Lung (tissue), 12 donors: ENCODE data around the gene TMEM242. TPM values are rescaled to one million over a fixed set of nuclear protein-coding genes. Genes with fewer than 3 reads are reported as not detected.

Experiments used
- ATAC-seq: fragments of 200-7000 bp; cut with Tn5 transposase; one replicate; pipeline ENCODE4 v1.9.1; 2020; ENCODE audit warnings: moderate number of reproducible peaks; ENCODE audit not compliant: insufficient read depth, low FRiP score
- DNase-seq, 3 donors: peaks; one replicate each; pipeline ENCODE4 v3.0.0-alpha.2; 2013 to 2017
- H3K27ac ChIP-seq, 2 donors: one replicate each; pipeline ENCODE4 v1.5.1; 2013; ENCODE audit warnings: mild to moderate bottlenecking in 2 of 2, moderate library complexity in 2 of 2, control low read depth in 1 of 2, inconsistent platforms in 1 of 2, low read depth in 1 of 2, low read length in 1 of 2
- H3K27me3 ChIP-seq, 3 donors: one replicate each; pipeline ENCODE4 v1.5.1; 2013; ENCODE audit warnings: low read length in 2 of 3; ENCODE audit not compliant: control insufficient read depth in 3 of 3, insufficient read depth in 3 of 3
- H3K36me3 ChIP-seq, 4 donors: one replicate each; pipeline ENCODE4 v1.5.1; 2013; ENCODE audit warnings: low read length in 4 of 4, mild to moderate bottlenecking in 1 of 4, moderate library complexity in 1 of 4; ENCODE audit not compliant: control insufficient read depth in 4 of 4, insufficient read depth in 4 of 4
- H3K4me1 ChIP-seq, 5 donors: one replicate each; pipeline ENCODE4 v1.5.1; 2013; ENCODE audit warnings: low read length in 5 of 5, mild to moderate bottlenecking in 2 of 5, moderate library complexity in 1 of 5; ENCODE audit not compliant: control insufficient read depth in 5 of 5, insufficient read depth in 5 of 5
- H3K4me3 ChIP-seq: one replicate; pipeline ENCODE4 v1.5.1; 2013; ENCODE audit warnings: mild to moderate bottlenecking, control low read depth, moderate library complexity
- H3K9ac ChIP-seq, 2 donors: one replicate each; pipeline ENCODE4 v1.5.1; 2013; ENCODE audit warnings: low read length in 2 of 2, control low read depth in 1 of 2; ENCODE audit not compliant: insufficient read depth in 1 of 2
- H3K9me3 ChIP-seq, 4 donors: one replicate each; pipeline ENCODE4 v1.5.1; 2013; ENCODE audit warnings: low read length in 3 of 4, mild to moderate bottlenecking in 1 of 4, moderate library complexity in 1 of 4; ENCODE audit not compliant: control insufficient read depth in 4 of 4, insufficient read depth in 3 of 4
- WGBS, 2 donors: extraction: QIAGEN DNeasy Blood & Tissue Kit; methylation state at CpG; one replicate each; pipeline ENCODE4 v1.1.7; 2013; 5-methylcytosine and 5-hydroxymethylcytosine counted together
- polyA plus RNA-seq, 2 donors: library from polyadenylated mRNA; stranded (reverse); fragments of 200-250 nt; gene quantifications; one replicate each; pipeline ENCODE4 v1.2.1, GENCODE V29; 2013
- total RNA-seq, 2 donors: library from RNA; depleted of rRNA in 1 of 2; stranded (reverse); fragments of >200 nt in 1 of 2; gene quantifications; one replicate each; pipeline ENCODE4 v1.2.1, GENCODE V29; 2014 to 2021
- TF ChIP-seq, protein P1 (sequence below): IDR thresholded peaks from 2 replicates; pipeline ENCODE4 v1.5.1; 2012; ENCODE audit warnings: mild to moderate bottlenecking; ENCODE audit errors: control extremely low read depth, extremely low read depth
- donor health status: control.
- donor health status: control.
- donor health status: Bipolar disorder and iron deficiency.
- donor health status: healthy.
- donor health status: DM: yes; HTN: yes; CAD: no.

The TMEM242 gene
- total and polyA plus RNA-seq, 4 donors, result 4.4 to 11.5 (median 8.3) TPM

- DNase-seq, result peak in 1 of 3 donors; percentile 39
- 27 to 53% methylated on average over 12 of the region's 12 CpGs for WGBS, 2 donors
These were observed 18.2 kb downstream of the TMEM242 start for GRCh38 chr6:157304899-157305663.

GRCh38 chr6:157302736-157303135 is 20.6 kb downstream of the TMEM242 start:
- no peak overlapping the region for H3K4me3 ChIP-seq
- TF ChIP-seq, protein P1, sequence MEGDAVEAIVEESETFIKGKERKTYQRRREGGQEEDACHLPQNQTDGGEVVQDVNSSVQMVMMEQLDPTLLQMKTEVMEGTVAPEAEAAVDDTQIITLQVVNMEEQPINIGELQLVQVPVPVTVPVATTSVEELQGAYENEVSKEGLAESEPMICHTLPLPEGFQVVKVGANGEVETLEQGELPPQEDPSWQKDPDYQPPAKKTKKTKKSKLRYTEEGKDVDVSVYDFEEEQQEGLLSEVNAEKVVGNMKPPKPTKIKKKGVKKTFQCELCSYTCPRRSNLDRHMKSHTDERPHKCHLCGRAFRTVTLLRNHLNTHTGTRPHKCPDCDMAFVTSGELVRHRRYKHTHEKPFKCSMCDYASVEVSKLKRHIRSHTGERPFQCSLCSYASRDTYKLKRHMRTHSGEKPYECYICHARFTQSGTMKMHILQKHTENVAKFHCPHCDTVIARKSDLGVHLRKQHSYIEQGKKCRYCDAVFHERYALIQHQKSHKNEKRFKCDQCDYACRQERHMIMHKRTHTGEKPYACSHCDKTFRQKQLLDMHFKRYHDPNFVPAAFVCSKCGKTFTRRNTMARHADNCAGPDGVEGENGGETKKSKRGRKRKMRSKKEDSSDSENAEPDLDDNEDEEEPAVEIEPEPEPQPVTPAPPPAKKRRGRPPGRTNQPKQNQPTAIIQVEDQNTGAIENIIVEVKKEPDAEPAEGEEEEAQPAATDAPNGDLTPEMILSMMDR, result no peak
- no peak overlapping the region for H3K27ac ChIP-seq
- DNase-seq, result no peak
- H3K9ac ChIP-seq, result no peak overlapping the region
- H3K4me1 ChIP-seq, result peaks cover 0 to 18% (median 8%) of the 10 kb centered on the region in 5 donors
- H3K36me3 ChIP-seq, result peaks cover 0 to 2% (median 0%) of the 10 kb centered on the region in 4 donors
- H3K27me3 ChIP-seq, result no peaks in the 10 kb centered on the region
- ATAC-seq, result no peak
- WGBS, 2 donors, result 54 to 71% methylated on average over 4 of the region's 4 CpGs
- no peaks in the 10 kb centered on the region for H3K9me3 ChIP-seq

More at GRCh38 chr6:157304899-157305663, 18.2 kb downstream of the TMEM242 start:
- H3K9me3 ChIP-seq, result no peaks in the 10 kb centered on the region
- H3K4me3 ChIP-seq, result no peak overlapping the region
- TF ChIP-seq, protein P1, result no peak
- peak overlapping the region; percentile 36 to 75 for H3K27ac ChIP-seq
- H3K27me3 ChIP-seq, result no peaks in the 10 kb centered on the region
- peaks cover 0 to 18% (median 8%) of the 10 kb centered on the region in 5 donors for H3K4me1 ChIP-seq
- H3K9ac ChIP-seq, result no peak overlapping the region
- no peaks in the 10 kb centered on the region for H3K36me3 ChIP-seq
- ATAC-seq, result peak; percentile 48

DNA sequence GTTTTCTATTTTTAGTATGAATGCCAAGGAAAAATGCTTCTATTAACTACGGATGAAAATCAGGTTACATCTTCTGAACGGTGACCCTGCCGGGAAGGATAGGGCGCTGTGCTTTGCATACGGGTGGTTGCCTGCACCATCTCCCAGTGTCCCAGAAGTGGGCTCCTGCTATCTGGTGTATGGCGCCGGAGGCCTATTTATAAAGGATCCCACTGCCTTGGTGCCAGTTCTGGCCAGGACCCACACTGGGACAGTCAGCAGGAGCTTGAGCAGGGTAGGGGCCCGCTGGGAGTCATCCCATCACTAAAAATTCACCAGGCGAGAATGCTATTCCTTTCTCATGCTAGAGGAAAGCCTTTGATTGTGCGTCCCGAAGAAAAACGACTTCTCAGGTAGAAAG is 22.9 kb downstream of the TMEM242 start:
- no peak overlapping the region for H3K4me3 ChIP-seq
- ATAC-seq (no peak), DNase-seq (no peak)
- H3K9me3 ChIP-seq, result no peaks in the 10 kb centered on the region
- peaks cover 0 to 2% (median 0%) of the 10 kb centered on the region in 4 donors for H3K36me3 ChIP-seq
- WGBS, 2 donors, result 96 to 97% methylated on average over 12 of the region's 12 CpGs
- H3K27ac ChIP-seq, result no peak overlapping the region
- no peak overlapping the region for H3K9ac ChIP-seq
- peaks cover 0 to 8% (median 8%) of the 10 kb centered on the region in 5 donors for H3K4me1 ChIP-seq
- H3K27me3 ChIP-seq, result no peaks in the 10 kb centered on the region
- TF ChIP-seq, protein P1, result no peak
